Spleen (tissue), 11 donors: ENCODE measurements around the gene DOCK2. TPM values are rescaled to one million over a fixed set of nuclear protein-coding genes. Genes with fewer than 3 reads are reported as not detected.
A peak's percentile ranks its signal among the peaks of the same experiment; 100 is the strongest.
"Not testable (repeated sequence)": the region's sequence is repeated elsewhere in the genome, so short reads cannot be mapped to it uniquely, and the experiment has no call there.

ENCODE experiments used
- DNase-seq: peaks from one replicate; pipeline ENCODE4 v3.0.0-alpha.2; 2020
- H3K27ac ChIP-seq, 8 donors: fragments of 200-600 bp; sonication (generic) in 7 of 8; 1 replicate in 4 of 8; 2 replicates in 4 of 8; pipeline versions ENCODE4 v1.5.0 to v1.8.0; 2016 to 2021; ENCODE audit warnings: inconsistent platforms in 4 of 8, mild to moderate bottlenecking in 4 of 8, moderate library complexity in 1 of 8
- H3K27me3 ChIP-seq, 7 donors: fragments of 200-600 bp; sonication (generic) in 6 of 7; replicated peaks in 1 of 7; 1 replicate in 4 of 7; 2 replicates in 3 of 7; pipeline versions ENCODE4 v1.5.0 to v1.8.0; 2016 to 2021; ENCODE audit warnings: inconsistent platforms in 3 of 7, mild to moderate bottlenecking in 1 of 7
- H3K36me3 ChIP-seq, 6 donors: fragments of 200-600 bp; sonication (generic) in 5 of 6; 1 replicate in 4 of 6; 2 replicates in 2 of 6; pipeline versions ENCODE4 v1.5.0 to v1.8.0; 2016 to 2021; ENCODE audit warnings: inconsistent platforms in 2 of 6
- H3K4me1 ChIP-seq, 6 donors: fragments of 200-600 bp; sonication (generic) in 5 of 6; 1 replicate in 3 of 6; 2 replicates in 3 of 6; pipeline versions ENCODE4 v1.5.0 to v1.8.0; 2016 to 2021; ENCODE audit warnings: inconsistent platforms in 3 of 6
- H3K4me3 ChIP-seq, 8 donors: fragments of 200-600 bp; sonication (generic) in 7 of 8; 1 replicate in 4 of 8; 2 replicates in 4 of 8; pipeline versions ENCODE4 v1.5.0 to v1.8.0; 2016 to 2021; ENCODE audit warnings: inconsistent platforms in 4 of 8, mild to moderate bottlenecking in 4 of 8, moderate library complexity in 2 of 8
- H3K9me3 ChIP-seq, 8 donors: fragments of 200-600 bp; sonication (generic) in 7 of 8; 1 replicate in 4 of 8; 2 replicates in 4 of 8; pipeline versions ENCODE4 v1.5.0 to v1.8.0; 2016 to 2021; ENCODE audit warnings: inconsistent platforms in 4 of 8
- CTCF ChIP-seq, 11 experiments: fragments of 200-600 bp in 7 of 11; fragments of 450-650 bp in 4 of 11; sonication (generic) in 4 of 11; IDR thresholded peaks in 8 of 11; conservative IDR thresholded peaks in 3 of 11; 1 replicate in 7 of 11; 2 replicates in 4 of 11; pipeline versions ENCODE4 v1.4.0 to v1.8.0; 2016 to 2021; ENCODE audit warnings: antibody characterized with exemption in 11 of 11, inconsistent platforms in 4 of 11, mild to moderate bottlenecking in 1 of 11
- POLR2A ChIP-seq, 3 donors: fragments of 450-650 bp; IDR thresholded peaks; one replicate each; pipeline ENCODE4 v1.5.1; 2017; ENCODE audit warnings: antibody characterized with exemption in 3 of 3, mild to moderate bottlenecking in 1 of 3
- POLR2AphosphoS5 ChIP-seq, 3 donors: sonication (generic); formaldehyde crosslinking; IDR thresholded peaks; one replicate each; pipeline ENCODE4 v1.5.1; 2017; ENCODE audit warnings: antibody characterized with exemption in 3 of 3
- WGBS, 5 donors: extraction: QIAGEN DNeasy Blood & Tissue Kit in 3 of 5; methylation state at CpG; one replicate each; pipeline versions ENCODE4 v1.1.5 to v1.1.7; 2013 to 2018; 5-methylcytosine and 5-hydroxymethylcytosine counted together
- intact Hi-C: fragments of 100-400 bp; cut with DNase I; formaldehyde crosslinking; loops from one replicate; pipeline ENCODE4 v1.15.0; 2023; ENCODE audit warnings: low total_unique reads
- polyA plus RNA-seq, 3 donors: library from polyadenylated mRNA; stranded (reverse); fragments of 200-250 nt; gene quantifications; one replicate each; pipeline ENCODE4 v1.2.1, GENCODE V29; 2013
- total RNA-seq, 7 donors: library from RNA; depleted of rRNA in 3 of 7; stranded (reverse); fragments of >200 nt in 3 of 7; fragmentation: NEBNext Ultra II Directional in 4 of 7; extraction: Animal tissue kit (Norgen Biotek cat#: 25700) in 4 of 7; gene quantifications; one replicate each; pipeline versions ENCODE4 v1.1.0 to v1.2.1, GENCODE V29; 2016 to 2021
- donor health status: healthy with polysubstance abuse.
- donor health status: DM: no; HTN: no; CAD: no; lungs with moderate emphysema.
- donor health status: DM: no; HTN: no; CAD: no.
- donor health status: Bipolar disorder and iron deficiency.
- donor health status: healthy.
- donor health status: DM: no; HTN: no; CAD: no.
- donor health status: DM: yes; HTN: yes; CAD: no.

The DOCK2 gene
- total and polyA plus RNA-seq, 10 donors, result 30.6 to 321 (median 198) TPM

- intact Hi-C loops, result no loop called here
- TF ChIP-seq POLR2AphosphoS5 (IDR thresholded peaks at IDR 0.05) (no peak), CTCF (IDR thresholded peaks at IDR 0.05 in 8 of 11, conservative IDR thresholded peaks at IDR 0.05 in 3 of 11) (no peak), POLR2A (IDR thresholded peaks at IDR 0.05) (no peak)
- H3K4me1 ChIP-seq, result peaks cover 0 to 34% (median 13%) of the 10 kb centered on the region in 6 donors
- WGBS, 5 donors, result 85 to 95% (median 93%) methylated on average over 5 of the region's 5 CpGs
- no peak overlapping the region for H3K4me3 ChIP-seq
- H3K27ac ChIP-seq, result peak overlapping the region in 2 of 8 donors; percentile 31 to 62
- H3K9me3 ChIP-seq, result no peaks in the 10 kb centered on the region
- DNase-seq, result no peak
- peaks cover 0 to 49% (median 0%) of the 10 kb centered on the region in 6 donors for H3K36me3 ChIP-seq
- no peaks in the 10 kb centered on the region for H3K27me3 ChIP-seq
These were observed 309.7 kb downstream of the DOCK2 start for GRCh38 chr5:169946743-169947295.

GRCh38 chr5:169950333-169950732 lies 313.3 kb downstream of the DOCK2 start:
- intact Hi-C loops, result no loop called here
- peaks cover 0 to 11% (median 3%) of the 10 kb centered on the region in 6 donors for H3K4me1 ChIP-seq
- TF ChIP-seq POLR2AphosphoS5 (IDR thresholded peaks at IDR 0.05), result no peak
- no peak for TF ChIP-seq POLR2A (IDR thresholded peaks at IDR 0.05)
- TF ChIP-seq CTCF (IDR thresholded peaks at IDR 0.05 in 8 of 11, conservative IDR thresholded peaks at IDR 0.05 in 3 of 11), result no peak
- peaks cover 0 to 64% (median 0%) of the 10 kb centered on the region in 6 donors for H3K36me3 ChIP-seq
- no peaks in the 10 kb centered on the region for H3K9me3 ChIP-seq
- WGBS, 5 donors, result 94 to 100% (median 98%) methylated on average over 2 of the region's 2 CpGs
- no peaks in the 10 kb centered on the region for H3K27me3 ChIP-seq
- H3K4me3 ChIP-seq, result no peak overlapping the region
- no peak for DNase-seq
- H3K27ac ChIP-seq, result no peak overlapping the region

- H3K27ac ChIP-seq, intact Hi-C loops, H3K4me3 ChIP-seq, H3K9me3 ChIP-seq, H3K27me3 ChIP-seq, DNase-seq, H3K4me1 ChIP-seq: not testable (repeated sequence)
- 66 to 86% (median 74%) methylated on average over 4 of the region's 4 CpGs for WGBS, 5 donors
- H3K36me3 ChIP-seq, result peaks cover 0 to 63% (median 0%) of the 10 kb centered on the region in 6 donors
These were observed 316.1 kb downstream of the DOCK2 start for GRCh38 chr5:169953196-169953595.

- Histone ChIP-seq H3K9me3 (no peaks in the 10 kb centered on the region), H3K4me1 (no peaks in the 10 kb centered on the region), H3K36me3 (peaks cover 0 to 57% (median 0%) of the 10 kb centered on the region in 6 donors), H3K4me3 (no peak overlapping the region), H3K27ac (no peak overlapping the region), H3K27me3 (no peaks in the 10 kb centered on the region)
- no peak for DNase-seq
- no peak for TF ChIP-seq POLR2AphosphoS5 (IDR thresholded peaks at IDR 0.05)
- intact Hi-C loops, result no loop called here
- 91 to 97% (median 95%) methylated on average over 6 of the region's 6 CpGs for WGBS, 5 donors
These were observed 317.7 kb downstream of the DOCK2 start for GRCh38 chr5:169954786-169955185.

- Histone ChIP-seq H3K9me3 (no peaks in the 10 kb centered on the region), H3K36me3 (peaks cover 0 to 49% (median 0%) of the 10 kb centered on the region in 6 donors), H3K27ac (no peak overlapping the region), H3K27me3 (no peaks in the 10 kb centered on the region), H3K4me1 (no peaks in the 10 kb centered on the region), H3K4me3 (no peak overlapping the region)
- no peak for DNase-seq
- TF ChIP-seq POLR2AphosphoS5 (IDR thresholded peaks at IDR 0.05), result no peak
- TF ChIP-seq POLR2A (IDR thresholded peaks at IDR 0.05), result no peak
- TF ChIP-seq CTCF (IDR thresholded peaks at IDR 0.05 in 8 of 11, conservative IDR thresholded peaks at IDR 0.05 in 3 of 11), result no peak
- 80 to 95% (median 89%) methylated on average over 3 of the region's 3 CpGs for WGBS, 5 donors
- intact Hi-C loops, result no loop called here
These were observed 319.1 kb downstream of the DOCK2 start for GRCh38 chr5:169956126-169956525.
